Measurements from ENCODE around the gene GPR6. TPM values are rescaled to one million over a fixed set of nuclear protein-coding genes. Genes with fewer than 3 reads are reported as not detected.

Gene GPR6
- total RNA-seq, 1 experiment from 2014 or later = 0.20 TPM

DNA sequence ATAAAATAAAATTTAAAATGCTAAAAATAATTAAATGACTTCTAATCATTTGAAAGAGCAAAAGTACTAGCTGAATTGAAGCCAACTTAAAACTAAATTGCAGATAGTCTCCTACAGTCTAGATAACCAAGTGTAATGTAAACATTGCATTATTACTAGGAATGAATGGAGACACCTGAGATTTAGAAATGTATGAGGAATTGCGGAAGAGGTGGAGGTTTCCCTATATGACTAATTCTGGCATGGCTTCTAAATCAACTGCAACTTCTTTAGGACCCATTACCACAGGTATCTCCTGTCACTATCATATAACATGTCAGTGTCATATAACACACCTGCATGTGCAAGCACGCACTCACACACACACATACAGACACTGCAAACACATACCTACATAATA lies 13.2 kb upstream of the GPR6 start:
- Histone ChIP-seq H3K14ac (ENCODE audit: insufficient read depth, low read length) (no peak overlapping the region), H3K9ac (ENCODE audit: extremely low read depth, insufficient read length, low read length) (no peak overlapping the region), H3K23me2 (ENCODE audit: insufficient read length, low read depth, low read length, poor library complexity, severe bottlenecking) (no peaks in the 10 kb centered on the region), H3K79me1 (ENCODE audit: insufficient read depth, low read depth, low read length, poor library complexity, severe bottlenecking) (no peaks in the 10 kb centered on the region), H3K18ac (ENCODE audit: insufficient read length, low read depth, low read length) (no peak overlapping the region), H3K9me3 (ENCODE audit: control insufficient read depth, low read depth, low read length) (no peaks in the 10 kb centered on the region), H2BK5ac (ENCODE audit: insufficient read length, low read length) (no peak overlapping the region), H3K4me1 (ENCODE audit: insufficient read depth, low read length) (no peaks in the 10 kb centered on the region), H2BK120ac (ENCODE audit: low read depth, low read length, poor library complexity, severe bottlenecking) (no peak overlapping the region), H2BK12ac (ENCODE audit: insufficient read length, low read depth, low read length) (no peak overlapping the region), H4K91ac (ENCODE audit: insufficient read length, low read depth, low read length) (no peak overlapping the region), H3K27me3 (ENCODE audit: insufficient read depth, low read length) (no peaks in the 10 kb centered on the region), H2AK5ac (ENCODE audit: insufficient read length, low read length) (no peak overlapping the region), H2BK20ac (ENCODE audit: low read depth, low read length, poor library complexity, severe bottlenecking) (no peak overlapping the region), H4K8ac (replicated peaks; ENCODE audit: insufficient read length, low read depth, low read length) (no peak overlapping the region), H3T11ph (ENCODE audit: low read length) (no peak overlapping the region), H2AFZ (ENCODE audit: low read length) (no peak overlapping the region), H3K23ac (ENCODE audit: insufficient read length, low read depth, low read length) (no peak overlapping the region), H3K56ac (ENCODE audit: insufficient read length, low read depth, low read length) (no peak overlapping the region), H2BK15ac (ENCODE audit: low read depth, low read length) (no peak overlapping the region), H3K4me2 (ENCODE audit: insufficient read depth, insufficient read length, low read length) (no peak overlapping the region), H3K27ac (ENCODE audit: insufficient read length, low read depth, low read length) (no peak overlapping the region), H4K5ac (ENCODE audit: insufficient read length, low read depth, low read length) (no peak overlapping the region), H3K79me2 (ENCODE audit: insufficient read depth, low read length) (no peaks in the 10 kb centered on the region), H4K20me1 (ENCODE audit: control insufficient read depth, insufficient read depth, insufficient read length) (no peaks in the 10 kb centered on the region), H3K4ac (ENCODE audit: low read depth, low read length) (no peak overlapping the region)
- Mint-ChIP-seq H3K4me3 (no peak overlapping the region), H3K27ac (no peak overlapping the region), H3K9me3 (peaks cover 0 to 11% of the 10 kb centered on the region in 2 experiments; a peak in 1 of 5 replicates), H3K27me3 (ENCODE audit: low read depth) (peaks cover 33% of the 10 kb centered on the region), H3K4me1 (peaks cover 10% of the 10 kb centered on the region in 2 experiments), H3K36me3 (ENCODE audit: insufficient read depth in 1 of 3, low read depth in 3 of 3) (peaks cover 3 to 12% (median 5%) of the 10 kb centered on the region in 3 experiments; a peak in 3 of 7 replicates)
- no peak for DNase-seq
- WGBS (ENCODE audit: extremely low coverage, insufficient read length, low lambda C conversion rate) = no CpG with 5 or more reads among the region's 2 CpGs
- TF ChIP-seq, protein P1, sequence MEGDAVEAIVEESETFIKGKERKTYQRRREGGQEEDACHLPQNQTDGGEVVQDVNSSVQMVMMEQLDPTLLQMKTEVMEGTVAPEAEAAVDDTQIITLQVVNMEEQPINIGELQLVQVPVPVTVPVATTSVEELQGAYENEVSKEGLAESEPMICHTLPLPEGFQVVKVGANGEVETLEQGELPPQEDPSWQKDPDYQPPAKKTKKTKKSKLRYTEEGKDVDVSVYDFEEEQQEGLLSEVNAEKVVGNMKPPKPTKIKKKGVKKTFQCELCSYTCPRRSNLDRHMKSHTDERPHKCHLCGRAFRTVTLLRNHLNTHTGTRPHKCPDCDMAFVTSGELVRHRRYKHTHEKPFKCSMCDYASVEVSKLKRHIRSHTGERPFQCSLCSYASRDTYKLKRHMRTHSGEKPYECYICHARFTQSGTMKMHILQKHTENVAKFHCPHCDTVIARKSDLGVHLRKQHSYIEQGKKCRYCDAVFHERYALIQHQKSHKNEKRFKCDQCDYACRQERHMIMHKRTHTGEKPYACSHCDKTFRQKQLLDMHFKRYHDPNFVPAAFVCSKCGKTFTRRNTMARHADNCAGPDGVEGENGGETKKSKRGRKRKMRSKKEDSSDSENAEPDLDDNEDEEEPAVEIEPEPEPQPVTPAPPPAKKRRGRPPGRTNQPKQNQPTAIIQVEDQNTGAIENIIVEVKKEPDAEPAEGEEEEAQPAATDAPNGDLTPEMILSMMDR (conservative IDR thresholded peaks at IDR 0.05) = no peak

Data from H9 (cell line).